Fibroblast of lung (primary cell): Measurements from ENCODE around the gene GPR152. TPM values are rescaled to one million over a fixed set of nuclear protein-coding genes. Genes with fewer than 3 reads are reported as not detected.

Experiments used
- DNase-seq, 2 donors: peaks; one replicate each; pipeline versions ENCODE4 v3.0.0 to v3.0.0-alpha.2; 2010; ENCODE audit warnings: low read depth in 2 of 2
- H2AFZ ChIP-seq: 2 replicates; pipeline ENCODE4 v1.5.1; 2012; ENCODE audit warnings: low read length, control low read depth, inconsistent platforms
- H3K27ac ChIP-seq: 2 replicates; pipeline ENCODE4 v1.5.1; 2011; ENCODE audit warnings: low read length, control low read depth; ENCODE audit not compliant: insufficient read depth
- H3K27me3 ChIP-seq: 2 replicates; pipeline ENCODE4 v1.5.1; 2011; ENCODE audit warnings: mild to moderate bottlenecking, low read length; ENCODE audit not compliant: control insufficient read depth, insufficient read depth
- H3K36me3 ChIP-seq: 2 replicates; pipeline ENCODE4 v1.5.1; 2011; ENCODE audit warnings: low read length; ENCODE audit not compliant: control insufficient read depth, insufficient read depth
- H3K4me1 ChIP-seq: 2 replicates; pipeline ENCODE4 v1.5.1; 2011; ENCODE audit warnings: low read length; ENCODE audit not compliant: control insufficient read depth, insufficient read depth; ENCODE audit errors: extremely low read depth
- H3K4me2 ChIP-seq: 2 replicates; pipeline ENCODE4 v1.5.1; 2011; ENCODE audit warnings: low read length, control low read depth; ENCODE audit not compliant: insufficient read depth; ENCODE audit errors: extremely low read depth
- H3K4me3 ChIP-seq, 4 experiments: fragments of 200-600 bp in 1 of 4; sonication (generic) in 1 of 4; replicated peaks in 1 of 4; 2 replicates each; pipeline ENCODE4 v1.5.1; 2011 to 2016; ENCODE audit warnings: low read length in 4 of 4, low read depth in 3 of 4, mild to moderate bottlenecking in 3 of 4, control low read depth in 2 of 4, inconsistent platforms in 1 of 4, mixed read lengths in 1 of 4; ENCODE audit not compliant: insufficient read depth in 1 of 4; ENCODE audit errors: control extremely low read depth in 1 of 4
- H3K79me2 ChIP-seq: 2 replicates; pipeline ENCODE4 v1.5.1; 2012; ENCODE audit warnings: mild to moderate bottlenecking, low read length, inconsistent platforms; ENCODE audit not compliant: control insufficient read depth, insufficient read depth
- H3K9ac ChIP-seq: 2 replicates; pipeline ENCODE4 v1.5.1; 2011; ENCODE audit warnings: mild to moderate bottlenecking, low read length, control low read depth; ENCODE audit not compliant: insufficient read depth
- H3K9me3 ChIP-seq: 2 replicates; pipeline ENCODE4 v1.5.1; 2012; ENCODE audit warnings: low read depth, low read length; ENCODE audit not compliant: control insufficient read depth, insufficient read depth
- H4K20me1 ChIP-seq: 2 replicates; pipeline ENCODE4 v1.5.1; 2011; ENCODE audit warnings: low read length; ENCODE audit not compliant: control insufficient read depth, insufficient read depth; ENCODE audit errors: extremely low read depth
- EZH2 ChIP-seq: IDR thresholded peaks from 2 replicates; pipeline ENCODE4 v1.5.1; 2012; ENCODE audit warnings: low read length, control low read depth, mild to moderate bottlenecking; ENCODE audit errors: missing control alignments
- polyA plus RNA-seq, 2 donors: library from polyadenylated mRNA; depleted of rRNA in 1 of 2; stranded (reverse) in 1 of 2; unstranded in 1 of 2; fragments of >200 nt; gene quantifications; 2 replicates each; pipeline ENCODE4 v1.2.1, GENCODE V29; 2011 to 2012; ENCODE audit warnings: missing spikeins in 1 of 2
- total RNA-seq: library from RNA; depleted of rRNA; stranded (reverse); fragments of >200 nt; gene quantifications from 2 replicates; pipeline ENCODE4 v1.2.1, GENCODE V29; 2014
- TF ChIP-seq, protein P1 (sequence below), 2 donors: IDR thresholded peaks in 1 of 2; conservative IDR thresholded peaks in 1 of 2; 1 replicate in 1 of 2; 2 replicates in 1 of 2; pipeline ENCODE4 v1.5.1; 2011 to 2012; ENCODE audit warnings: low read length in 2 of 2, control low read depth in 1 of 2, inconsistent platforms in 1 of 2, low read depth in 1 of 2, mild to moderate bottlenecking in 1 of 2

Gene GPR152
- total and polyA plus RNA-seq, 2 donors (not counting 1 experiment from before 2014, with no cell fraction given), result not detected

DNA sequence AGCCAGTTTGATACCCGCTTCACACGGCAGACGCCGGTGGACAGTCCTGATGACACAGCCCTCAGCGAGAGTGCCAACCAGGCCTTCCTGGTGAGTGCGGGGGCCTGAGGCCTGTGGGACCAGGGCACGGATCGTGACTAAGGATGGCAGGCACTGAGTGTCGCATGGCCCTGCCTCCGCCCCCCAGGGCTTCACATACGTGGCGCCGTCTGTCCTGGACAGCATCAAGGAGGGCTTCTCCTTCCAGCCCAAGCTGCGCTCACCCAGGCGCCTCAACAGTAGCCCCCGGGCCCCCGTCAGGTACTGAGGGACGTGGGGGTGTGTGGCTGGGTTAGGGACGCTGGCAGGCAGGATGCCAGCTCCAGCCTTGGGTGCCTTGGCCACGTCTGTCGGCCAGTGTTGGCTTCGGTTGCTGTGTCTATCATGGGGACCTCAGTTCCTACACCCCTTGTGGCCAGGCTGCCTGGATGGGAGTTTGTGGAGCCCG is 18.1 kb downstream of the GPR152 start:
- Histone ChIP-seq H3K9me3 (no peaks in the 10 kb centered on the region), H3K4me2 (no peak overlapping the region), H2AFZ (no peak overlapping the region), H3K27ac (no peak overlapping the region), H3K79me2 (peaks cover 2% of the 10 kb centered on the region), H3K27me3 (no peaks in the 10 kb centered on the region), H4K20me1 (no peaks in the 10 kb centered on the region), H3K4me3 (no peak overlapping the region), H3K9ac (no peak overlapping the region), H3K4me1 (peaks cover under 1% of the 10 kb centered on the region), H3K36me3 (peaks cover 40% of the 10 kb centered on the region)
- TF ChIP-seq EZH2, result no peak
- TF ChIP-seq, protein P1, sequence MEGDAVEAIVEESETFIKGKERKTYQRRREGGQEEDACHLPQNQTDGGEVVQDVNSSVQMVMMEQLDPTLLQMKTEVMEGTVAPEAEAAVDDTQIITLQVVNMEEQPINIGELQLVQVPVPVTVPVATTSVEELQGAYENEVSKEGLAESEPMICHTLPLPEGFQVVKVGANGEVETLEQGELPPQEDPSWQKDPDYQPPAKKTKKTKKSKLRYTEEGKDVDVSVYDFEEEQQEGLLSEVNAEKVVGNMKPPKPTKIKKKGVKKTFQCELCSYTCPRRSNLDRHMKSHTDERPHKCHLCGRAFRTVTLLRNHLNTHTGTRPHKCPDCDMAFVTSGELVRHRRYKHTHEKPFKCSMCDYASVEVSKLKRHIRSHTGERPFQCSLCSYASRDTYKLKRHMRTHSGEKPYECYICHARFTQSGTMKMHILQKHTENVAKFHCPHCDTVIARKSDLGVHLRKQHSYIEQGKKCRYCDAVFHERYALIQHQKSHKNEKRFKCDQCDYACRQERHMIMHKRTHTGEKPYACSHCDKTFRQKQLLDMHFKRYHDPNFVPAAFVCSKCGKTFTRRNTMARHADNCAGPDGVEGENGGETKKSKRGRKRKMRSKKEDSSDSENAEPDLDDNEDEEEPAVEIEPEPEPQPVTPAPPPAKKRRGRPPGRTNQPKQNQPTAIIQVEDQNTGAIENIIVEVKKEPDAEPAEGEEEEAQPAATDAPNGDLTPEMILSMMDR (conservative IDR thresholded peaks at IDR 0.05 in 1 of 2, IDR thresholded peaks at IDR 0.05 in 1 of 2; ENCODE audit: low read depth in 1 of 2, low read length in 2 of 2), result no peak
- DNase-seq, result no peak

DNA sequence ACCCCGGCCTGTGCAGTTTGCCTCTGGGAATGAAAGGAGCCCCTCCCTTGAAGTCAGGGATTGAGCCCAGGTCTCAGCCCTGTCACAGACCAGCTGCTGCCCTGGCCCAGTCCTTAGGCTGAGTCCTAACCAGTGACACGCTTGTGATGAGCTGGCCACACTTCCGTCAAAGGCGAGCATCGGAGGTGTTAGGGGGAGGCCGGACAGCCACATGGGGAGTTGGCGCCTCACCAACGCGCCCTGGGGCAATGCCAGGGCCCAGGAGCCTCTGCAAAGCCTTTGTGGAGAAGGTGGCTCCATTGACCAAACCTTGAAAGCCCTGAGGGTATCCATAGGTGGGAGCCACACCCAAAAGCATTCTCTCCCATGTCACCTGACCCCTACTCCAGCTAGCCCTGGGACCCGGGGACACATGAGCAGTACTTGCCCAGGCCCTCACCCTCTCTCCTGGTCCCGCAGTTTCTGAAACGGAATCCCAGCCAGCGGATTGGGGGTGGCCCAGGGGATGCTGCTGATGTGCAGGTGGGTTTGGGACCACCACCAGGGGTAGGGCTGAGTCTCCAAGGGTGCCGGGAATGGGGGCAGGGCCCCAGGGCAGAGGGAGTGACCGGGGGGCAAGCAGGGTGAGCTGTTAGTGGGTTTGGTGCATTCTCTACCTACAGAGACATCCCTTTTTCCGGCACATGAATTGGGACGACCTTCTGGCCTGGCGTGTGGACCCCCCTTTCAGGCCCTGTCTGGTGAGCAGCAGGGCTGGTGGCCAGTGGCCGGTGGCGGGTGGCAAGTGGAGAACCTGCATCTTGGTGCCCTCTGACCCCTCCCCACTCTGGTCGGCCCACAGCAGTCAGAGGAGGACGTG is 18.8 kb downstream of the GPR152 start:
- no peak overlapping the region for H3K9ac ChIP-seq
- H3K27ac ChIP-seq, result no peak overlapping the region
- H3K4me3 ChIP-seq, result no peak overlapping the region
- H3K4me1 ChIP-seq, result peaks cover 2% of the 10 kb centered on the region
- no peaks in the 10 kb centered on the region for H3K9me3 ChIP-seq
- H3K27me3 ChIP-seq, result no peaks in the 10 kb centered on the region
- TF ChIP-seq, protein P1 (conservative IDR thresholded peaks at IDR 0.05 in 1 of 2, IDR thresholded peaks at IDR 0.05 in 1 of 2; ENCODE audit: low read depth in 1 of 2, low read length in 2 of 2), result no peak
- TF ChIP-seq EZH2, result no peak
- H3K36me3 ChIP-seq, result peaks cover 39% of the 10 kb centered on the region
- peaks cover 8% of the 10 kb centered on the region for H3K79me2 ChIP-seq
- H3K4me2 ChIP-seq, result no peak overlapping the region
- DNase-seq, result no peak
- H4K20me1 ChIP-seq, result no peaks in the 10 kb centered on the region
- H2AFZ ChIP-seq, result no peak overlapping the region

DNA sequence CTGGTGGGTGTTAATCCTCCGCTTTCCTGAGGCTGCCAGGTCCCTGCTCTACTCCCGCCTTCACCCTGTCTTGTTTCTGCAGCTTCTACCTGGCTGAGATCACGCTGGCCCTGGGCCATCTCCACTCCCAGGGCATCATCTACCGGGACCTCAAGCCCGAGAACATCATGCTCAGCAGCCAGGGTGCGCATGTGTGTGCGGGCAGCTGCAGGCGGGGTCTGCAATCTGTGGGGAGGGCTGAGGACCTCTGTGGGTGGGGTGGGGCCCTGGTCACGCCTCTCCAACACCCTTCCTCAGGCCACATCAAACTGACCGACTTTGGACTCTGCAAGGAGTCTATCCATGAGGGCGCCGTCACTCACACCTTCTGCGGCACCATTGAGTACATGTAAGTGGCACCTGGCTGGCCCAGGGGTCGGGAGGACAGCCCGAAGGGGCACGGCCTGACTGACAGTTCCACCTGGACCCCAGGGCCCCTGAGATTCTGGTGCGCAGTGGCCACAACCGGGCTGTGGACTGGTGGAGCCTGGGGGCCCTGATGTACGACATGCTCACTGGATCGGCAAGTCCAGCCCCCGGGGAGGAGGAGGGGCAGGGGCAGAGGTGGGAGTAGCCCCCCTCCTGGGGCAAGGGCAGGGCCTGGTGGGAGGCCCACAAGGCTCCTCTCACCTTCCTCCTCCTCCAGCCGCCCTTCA is 19.7 kb downstream of the GPR152 start:
- DNase-seq, result no peak
- Histone ChIP-seq H3K9ac (no peak overlapping the region), H3K4me2 (no peak overlapping the region), H3K27me3 (no peaks in the 10 kb centered on the region), H3K9me3 (no peaks in the 10 kb centered on the region), H3K79me2 (peaks cover 10% of the 10 kb centered on the region), H3K4me1 (peaks cover 2% of the 10 kb centered on the region), H4K20me1 (no peaks in the 10 kb centered on the region), H3K4me3 (no peak overlapping the region), H3K36me3 (peaks cover 35% of the 10 kb centered on the region), H2AFZ (no peak overlapping the region), H3K27ac (no peak overlapping the region)
- TF ChIP-seq, protein P1 (conservative IDR thresholded peaks at IDR 0.05 in 1 of 2, IDR thresholded peaks at IDR 0.05 in 1 of 2; ENCODE audit: low read depth in 1 of 2, low read length in 2 of 2), result no peak
- TF ChIP-seq EZH2, result no peak
